GM10847 (cell line): Measurements from ENCODE around the gene CYP24A1.

Experiments used
- POLR2A ChIP-seq: IDR thresholded peaks from 2 replicates; pipeline ENCODE4 v1.6.1; 2011; ENCODE audit not compliant: insufficient read length; ENCODE audit errors: extremely low read depth

The CYP24A1 gene

GRCh38 chr20:54140927-54141566 is 32.7 kb downstream of the CYP24A1 start:
- TF ChIP-seq POLR2A = no peak

GRCh38 chr20:54140486-54140885 is 33.3 kb downstream of the CYP24A1 start:
- TF ChIP-seq POLR2A = no peak

GRCh38 chr20:54140067-54140466 is 33.7 kb downstream of the CYP24A1 start:
- TF ChIP-seq POLR2A = no peak

- no peak for TF ChIP-seq POLR2A
These were observed 34.6 kb downstream of the CYP24A1 start for GRCh38 chr20:54139188-54139587.

- TF ChIP-seq POLR2A = no peak
These were observed 35.4 kb downstream of the CYP24A1 start for GRCh38 chr20:54138427-54138826.

GRCh38 chr20:54137115-54137514 is 36.7 kb downstream of the CYP24A1 start:
- TF ChIP-seq POLR2A = no peak

GRCh38 chr20:54134445-54135220 is 39.2 kb downstream of the CYP24A1 start:
- no peak for TF ChIP-seq POLR2A

GRCh38 chr20:54133434-54134427 is 40.1 kb downstream of the CYP24A1 start:
- TF ChIP-seq POLR2A = no peak

- no peak for TF ChIP-seq POLR2A
These were observed 41.0 kb downstream of the CYP24A1 start for GRCh38 chr20:54132612-54133433.

- TF ChIP-seq POLR2A = no peak
These were observed 41.8 kb downstream of the CYP24A1 start for GRCh38 chr20:54131675-54132611.

- no peak for TF ChIP-seq POLR2A
These were observed 44.4 kb downstream of the CYP24A1 start for GRCh38 chr20:54129350-54129749.

GRCh38 chr20:54127855-54128574 is 45.8 kb downstream of the CYP24A1 start:
- no peak for TF ChIP-seq POLR2A
